GM19397 (cell line): ENCODE results near the gene ESM1.
"Not testable (repeated sequence)": the region's sequence is repeated elsewhere in the genome, so short reads cannot be mapped to it uniquely, and the experiment has no call there.

Experiments
- ATAC-seq: cut with Tn5 transposase; IDR thresholded peaks from one replicate; pipeline ENCODE4 v1.9.1; 2021; ENCODE audit warnings: mild to moderate bottlenecking, moderate library complexity; ENCODE audit not compliant: unreplicated experiment

Gene ESM1, protein sequence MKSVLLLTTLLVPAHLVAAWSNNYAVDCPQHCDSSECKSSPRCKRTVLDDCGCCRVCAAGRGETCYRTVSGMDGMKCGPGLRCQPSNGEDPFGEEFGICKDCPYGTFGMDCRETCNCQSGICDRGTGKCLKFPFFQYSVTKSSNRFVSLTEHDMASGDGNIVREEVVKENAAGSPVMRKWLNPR

DNA sequence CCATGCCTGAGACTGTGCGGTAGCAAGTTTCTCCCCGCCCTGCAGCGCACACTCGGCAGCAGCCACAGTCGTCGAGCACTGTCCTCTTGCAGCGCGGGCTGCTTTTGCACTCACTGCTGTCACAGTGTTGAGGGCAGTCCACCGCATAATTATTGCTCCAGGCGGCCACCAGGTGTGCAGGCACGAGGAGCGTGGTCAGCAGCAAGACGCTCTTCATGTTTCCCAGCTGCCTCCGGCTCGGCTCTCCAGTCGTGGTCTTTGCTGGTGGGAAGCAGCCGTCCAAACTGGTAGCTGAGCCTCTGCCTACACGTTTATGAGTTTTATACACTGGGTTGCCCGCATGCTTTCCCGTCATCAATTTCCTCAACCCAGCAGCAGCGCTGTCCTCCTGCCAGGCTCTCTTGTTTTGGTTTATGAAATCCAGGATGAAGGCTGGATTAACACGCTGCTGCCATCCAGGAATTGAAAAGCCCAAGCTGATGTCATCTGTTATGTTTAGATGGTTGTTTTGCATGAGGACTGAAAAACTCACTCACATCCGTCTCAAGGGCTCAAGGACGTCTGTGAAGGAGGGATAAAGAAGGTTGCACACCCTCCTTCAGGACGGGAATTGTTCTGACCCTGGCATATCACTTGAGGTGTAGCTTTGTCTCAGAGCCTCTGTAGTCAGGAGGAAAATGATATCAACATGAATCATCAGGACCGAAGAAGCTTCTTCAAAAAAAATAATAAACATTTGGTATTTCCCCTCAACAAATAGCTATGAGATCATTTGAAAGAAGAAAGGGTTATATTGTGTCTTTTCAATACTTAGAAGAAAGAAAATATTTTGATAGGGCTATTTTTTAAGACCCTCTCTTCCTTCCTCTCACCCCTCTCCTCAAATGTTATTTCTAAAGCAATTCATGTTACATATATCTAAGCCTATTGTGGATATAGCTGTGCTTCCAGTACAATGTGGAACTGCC lies at the start of gene ESM1:
Gene ESM1 (minus strand): TSS at position 293 of the 968 bp plus-strand sequence. CDS start 76 bp downstream, at position 217.
- ATAC-seq = no peak

DNA sequence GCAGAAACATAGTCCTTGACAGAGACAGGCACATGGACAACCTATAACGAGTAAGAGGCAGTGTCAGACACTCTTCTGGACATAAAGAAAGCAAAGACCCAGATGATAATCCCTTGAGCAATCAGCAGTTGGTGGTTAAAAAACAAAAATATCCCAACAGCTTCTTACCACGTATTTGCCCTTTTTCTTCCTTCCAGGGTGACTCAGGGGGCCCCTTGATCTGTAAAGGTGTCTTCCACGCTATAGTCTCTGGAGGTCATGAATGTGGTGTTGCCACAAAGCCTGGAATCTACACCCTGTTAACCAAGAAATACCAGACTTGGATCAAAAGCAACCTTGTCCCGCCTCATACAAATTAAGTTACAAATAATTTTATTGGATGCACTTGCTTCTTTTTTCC lies 48.2 kb upstream of the ESM1 start:
- ATAC-seq = no peak

DNA sequence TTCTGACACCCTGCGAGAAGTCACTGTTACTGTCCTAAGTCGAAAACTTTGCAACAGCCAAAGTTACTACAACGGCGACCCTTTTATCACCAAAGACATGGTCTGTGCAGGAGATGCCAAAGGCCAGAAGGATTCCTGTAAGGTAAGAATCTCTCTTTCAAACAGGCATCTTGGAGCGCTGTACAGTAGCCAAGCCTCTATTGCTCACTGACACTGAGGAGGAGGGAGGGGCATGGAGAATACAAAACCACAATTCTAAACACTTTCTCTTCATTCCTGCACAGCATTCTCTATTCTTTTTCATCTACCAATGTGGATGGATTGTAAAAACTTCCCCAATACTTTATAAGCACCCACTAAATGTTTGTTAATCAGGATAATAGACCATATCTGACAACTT lies 46.1 kb upstream of the ESM1 start:
- ATAC-seq = no peak

DNA sequence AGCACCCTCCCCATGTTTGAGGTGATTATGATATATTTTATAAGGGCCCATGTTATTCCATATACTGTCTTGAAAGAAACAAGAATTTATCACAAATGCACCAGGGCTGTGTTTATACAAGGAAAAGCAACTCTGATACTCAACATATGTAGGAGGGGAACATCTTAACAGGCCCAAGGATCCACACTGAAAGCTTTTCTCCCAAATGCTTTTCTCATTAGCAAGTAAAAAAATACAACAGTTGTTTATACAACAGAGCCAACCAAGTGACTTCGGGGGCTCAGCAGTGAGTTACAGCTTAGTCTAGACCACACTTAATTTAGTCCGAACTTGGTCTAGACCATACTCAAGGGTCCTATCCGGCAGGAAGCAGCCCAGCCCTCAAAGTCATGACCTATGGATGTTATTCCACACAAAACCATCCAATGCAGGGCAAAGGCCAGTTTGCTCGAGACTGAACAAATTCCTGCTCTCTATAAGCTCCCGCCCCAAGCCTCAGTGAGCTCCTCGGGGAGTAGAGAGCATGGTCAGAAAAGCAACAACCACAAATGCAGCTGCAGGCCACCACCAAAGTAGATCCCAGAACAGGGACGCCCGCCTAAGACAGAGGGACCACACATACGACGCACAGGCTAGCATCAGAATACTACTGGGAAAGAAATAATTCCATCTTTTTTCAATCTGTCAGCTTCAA lies 45.4 kb upstream of the ESM1 start:
- no peak for ATAC-seq

DNA sequence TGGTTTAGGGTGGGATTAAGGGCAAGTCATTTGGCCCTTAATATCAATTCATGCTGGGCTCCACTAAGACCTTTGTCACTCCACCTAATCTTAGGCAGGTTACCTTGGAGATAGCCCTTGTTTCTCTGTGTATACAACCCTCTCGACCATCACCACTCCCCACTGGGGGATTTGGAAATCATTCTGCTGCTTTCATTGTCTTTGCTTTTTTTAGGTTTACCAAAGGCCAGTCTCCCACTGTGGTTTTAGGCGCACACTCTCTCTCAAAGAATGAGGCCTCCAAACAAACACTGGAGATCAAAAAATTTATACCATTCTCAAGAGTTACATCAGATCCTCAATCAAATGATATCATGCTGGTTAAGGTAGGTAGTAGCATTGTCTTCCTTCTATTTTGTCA lies 44.8 kb upstream of the ESM1 start:
- no peak for ATAC-seq

DNA sequence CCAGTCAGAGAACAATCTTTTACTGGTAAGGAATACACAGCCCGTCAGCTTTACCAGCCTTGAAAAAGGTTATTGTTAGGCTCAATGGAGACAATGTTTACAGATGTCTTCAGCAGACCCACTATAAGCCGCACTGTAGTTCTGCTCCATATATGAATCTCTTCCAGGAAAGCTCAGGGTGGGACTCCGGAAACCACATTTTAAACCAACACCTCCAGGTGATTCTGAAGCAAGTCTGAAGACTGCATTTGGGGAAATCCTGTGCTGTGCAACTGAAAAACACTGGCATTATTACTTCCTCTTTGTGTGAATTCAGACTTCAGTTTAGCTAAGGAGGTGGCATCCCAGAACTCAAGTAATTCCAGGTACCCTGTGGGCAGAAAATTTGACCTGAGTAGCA lies 42.2 kb upstream of the ESM1 start:
- ATAC-seq = no peak

DNA sequence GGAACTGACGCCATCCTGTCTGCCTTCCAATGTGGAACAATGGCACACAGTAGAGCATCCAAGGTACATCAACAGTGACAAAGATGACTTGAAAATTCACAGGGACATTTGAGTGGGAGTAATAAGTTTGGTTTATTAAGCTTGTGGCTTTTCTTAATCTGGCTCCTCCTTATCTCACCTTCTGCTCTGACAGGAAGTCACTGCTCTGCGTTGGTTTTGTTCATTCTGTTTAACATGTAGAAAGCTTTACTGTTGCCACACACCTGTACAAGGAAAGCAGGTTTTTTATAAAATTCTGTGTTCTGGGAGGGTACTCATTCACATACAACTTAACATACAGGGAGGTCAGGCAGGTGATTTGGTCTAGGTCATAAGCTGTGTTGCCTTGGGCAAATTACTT lies 37.1 kb upstream of the ESM1 start:
- no peak for ATAC-seq

DNA sequence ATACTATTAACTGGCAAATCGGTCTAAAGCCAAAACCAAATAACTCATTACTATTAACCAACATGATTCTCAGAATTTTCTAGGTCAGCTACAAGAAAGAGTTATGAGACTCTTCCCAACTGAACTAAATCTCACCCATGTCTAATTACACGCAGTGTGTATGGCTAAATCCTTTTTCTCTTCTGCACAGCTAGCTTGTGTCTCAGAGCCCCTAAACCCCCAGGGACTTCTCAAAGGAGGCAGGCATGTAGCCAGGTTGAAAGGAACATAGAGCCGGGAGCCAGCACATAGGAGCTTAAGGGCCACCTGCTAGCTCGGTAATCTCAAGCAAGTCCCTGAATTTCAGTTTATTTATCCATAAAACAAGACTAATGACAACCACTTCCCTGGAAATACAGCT lies 36.4 kb upstream of the ESM1 start:
- no peak for ATAC-seq

DNA sequence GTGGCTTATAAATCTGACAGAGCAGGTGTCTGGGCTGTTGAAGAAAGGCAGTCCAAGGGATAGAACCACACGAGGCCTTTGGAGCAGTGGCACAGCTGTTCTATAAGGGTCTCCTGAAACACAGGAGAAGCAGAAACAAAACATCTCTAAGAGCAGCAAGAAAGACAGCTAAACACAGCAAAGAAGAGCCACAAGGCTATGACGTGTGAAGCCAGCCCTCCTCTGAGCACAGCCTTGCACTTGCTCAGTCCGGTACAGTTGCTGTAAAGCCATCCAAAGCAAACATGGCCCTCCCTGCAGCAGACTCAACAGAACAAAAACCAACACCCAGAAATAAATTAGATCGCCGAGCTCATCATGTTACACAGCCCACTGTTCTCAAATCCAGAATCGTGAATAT lies 36.0 kb upstream of the ESM1 start:
- no peak for ATAC-seq

DNA sequence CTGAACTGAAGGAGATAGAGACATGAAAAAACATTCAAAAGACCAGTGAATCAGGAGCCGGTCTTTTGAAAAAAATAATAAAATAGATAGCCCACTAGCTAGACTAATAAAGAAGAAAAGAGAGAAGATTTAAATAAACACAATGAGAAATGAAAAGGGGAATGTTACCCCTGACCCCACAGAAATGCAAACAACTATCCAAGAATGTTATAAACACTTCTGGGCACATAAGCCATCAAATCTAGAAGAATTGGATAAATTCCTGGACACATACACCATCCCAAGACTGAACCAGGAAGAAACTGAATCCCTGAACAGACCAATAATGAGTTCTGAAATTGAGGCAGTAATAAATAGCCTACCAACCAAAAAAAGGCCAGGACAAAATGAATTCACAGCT lies 24.8 kb upstream of the ESM1 start:
- not testable (repeated sequence) for ATAC-seq

DNA sequence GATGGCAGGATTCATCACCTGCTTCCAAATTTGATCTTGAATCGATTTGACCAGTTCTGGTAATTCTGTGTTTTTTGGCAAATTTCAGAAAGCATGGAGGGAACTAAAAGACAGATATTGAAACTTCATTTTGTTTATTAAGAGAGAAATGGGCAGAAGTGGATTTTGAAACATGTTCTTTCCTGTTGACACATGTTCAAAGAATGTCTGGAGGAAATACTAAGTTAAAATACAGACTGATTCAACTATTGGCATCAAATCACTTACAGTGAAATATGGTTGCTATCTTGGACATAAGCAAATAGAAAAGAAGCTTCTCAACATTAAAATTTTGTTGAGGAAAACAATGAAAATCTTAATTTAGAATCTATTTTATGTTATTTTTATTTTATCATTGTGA lies 19.3 kb upstream of the ESM1 start:
- ATAC-seq = no peak

DNA sequence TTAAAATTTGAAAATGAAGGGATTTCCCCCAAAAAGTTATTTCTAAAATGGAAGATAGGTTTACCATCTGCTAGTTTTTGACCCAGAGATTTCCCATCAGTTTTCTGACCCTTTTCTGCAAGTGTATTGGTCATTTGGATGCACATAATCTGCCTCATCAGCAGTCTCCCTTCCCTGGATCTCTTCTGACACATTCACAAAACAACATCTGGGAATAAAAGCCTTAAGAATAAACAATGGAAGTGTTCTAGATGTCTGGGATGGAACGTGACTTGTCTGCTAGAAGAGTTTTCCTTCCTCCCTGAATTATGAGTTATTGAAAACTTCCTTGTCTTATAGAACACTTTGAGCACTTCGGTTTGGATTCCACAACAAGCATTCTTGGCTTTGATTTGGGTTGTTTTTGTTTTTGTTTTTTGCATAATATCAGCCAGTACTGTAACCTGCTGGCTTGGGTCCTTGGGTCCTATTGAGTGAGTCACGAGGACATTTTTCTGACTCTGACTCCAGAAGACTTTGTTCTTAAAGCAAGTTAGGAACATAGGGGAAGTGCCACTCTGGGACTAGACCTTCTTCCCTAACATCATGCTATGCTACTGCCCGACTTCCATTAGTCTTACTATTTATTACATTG lies 18.2 kb upstream of the ESM1 start:
- no peak for ATAC-seq

DNA sequence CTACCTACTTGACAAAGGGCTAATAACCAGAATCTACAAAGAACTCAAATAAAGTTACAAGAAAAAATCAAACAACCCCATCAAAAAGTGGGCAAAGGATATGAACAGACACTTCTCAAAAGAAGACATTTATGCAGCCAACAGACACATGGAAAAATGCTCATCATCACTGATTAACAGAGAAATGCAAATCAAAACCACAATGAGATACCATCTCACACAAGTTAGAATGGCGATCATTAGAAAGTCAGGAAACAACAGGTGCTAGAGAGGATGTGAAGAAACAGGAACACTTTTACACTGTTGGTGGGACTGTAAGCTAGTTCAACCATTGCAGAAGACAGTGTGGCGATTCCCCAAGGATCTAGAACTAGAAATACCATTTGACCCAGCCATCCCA lies 16.8 kb upstream of the ESM1 start:
- ATAC-seq = not testable (repeated sequence)

DNA sequence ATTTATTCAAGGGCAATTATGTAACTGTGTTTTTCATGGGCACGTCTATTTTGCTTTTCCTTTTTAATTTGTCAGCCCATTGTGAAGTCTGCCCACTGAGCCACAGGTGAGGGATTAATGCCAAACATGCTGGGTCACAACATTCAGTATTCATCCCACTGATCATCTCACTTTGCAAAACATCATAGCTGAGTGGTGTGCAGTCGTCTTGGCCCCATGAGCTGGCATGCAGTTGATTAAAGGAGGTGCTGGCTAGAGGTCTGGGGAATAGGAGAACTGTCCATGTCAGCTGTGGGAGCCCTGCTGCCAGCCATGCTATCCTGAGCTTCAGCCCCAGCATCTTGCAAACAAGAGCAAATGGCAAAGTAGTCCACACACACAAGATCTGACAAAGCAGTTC lies 11.7 kb upstream of the ESM1 start:
- no peak for ATAC-seq

DNA sequence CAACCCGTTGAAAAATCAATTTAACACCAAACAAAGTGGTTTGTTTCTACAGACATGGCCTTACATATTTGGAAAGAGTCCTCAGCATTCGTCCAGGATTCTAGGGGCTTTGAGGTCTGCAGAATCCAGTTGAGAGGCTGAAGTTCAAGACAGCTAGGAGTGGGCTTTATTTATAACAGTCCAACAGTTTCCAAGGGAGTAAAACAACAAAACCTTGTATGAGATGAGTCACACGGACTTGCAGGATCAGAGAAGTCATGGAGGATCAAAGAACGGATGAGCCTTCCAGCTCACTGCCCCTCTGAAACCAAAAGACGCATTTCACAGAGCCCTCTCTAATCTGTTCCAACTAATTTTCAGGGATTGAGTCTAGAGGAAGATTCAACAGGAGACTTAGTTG lies 11.1 kb upstream of the ESM1 start:
- no peak for ATAC-seq

DNA sequence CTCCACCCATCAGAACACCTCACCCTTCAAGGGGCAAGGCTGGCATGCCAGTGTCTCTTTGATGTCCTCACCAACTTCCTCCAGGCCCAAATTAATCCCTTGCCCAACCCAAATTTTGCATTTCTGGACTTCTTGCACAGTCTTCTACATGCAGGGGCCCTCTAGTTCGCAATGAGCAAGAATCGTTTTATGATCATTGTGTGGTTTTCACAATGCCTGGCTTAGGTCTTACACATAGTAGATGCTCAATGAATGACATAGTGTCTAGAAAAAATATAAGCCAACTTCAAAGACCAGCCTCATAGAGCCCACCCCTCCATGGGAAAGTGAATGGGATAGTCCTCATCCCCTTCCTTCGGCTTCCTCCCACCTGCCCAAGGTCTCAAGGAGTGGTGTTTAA lies 9.8 kb upstream of the ESM1 start:
- ATAC-seq = no peak

DNA sequence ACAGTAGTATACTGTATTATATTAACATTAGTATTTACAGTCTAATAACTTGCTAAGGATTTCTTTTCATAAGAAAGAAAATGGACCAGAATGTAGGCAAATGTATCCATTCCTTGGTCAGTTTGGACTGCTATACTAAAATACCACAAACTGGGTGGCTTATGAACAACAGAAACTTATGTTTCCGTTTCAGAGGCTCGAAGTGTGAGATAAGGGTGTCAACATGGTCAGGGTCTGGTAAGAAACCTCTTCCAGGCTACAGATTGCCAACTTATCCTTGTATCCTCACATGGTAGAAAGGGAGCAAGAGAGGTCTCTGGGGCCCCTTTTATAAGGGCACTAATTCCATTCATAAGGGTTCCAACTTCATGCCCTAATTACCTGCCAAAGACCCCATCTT lies 9.2 kb upstream of the ESM1 start:
- no peak for ATAC-seq

DNA sequence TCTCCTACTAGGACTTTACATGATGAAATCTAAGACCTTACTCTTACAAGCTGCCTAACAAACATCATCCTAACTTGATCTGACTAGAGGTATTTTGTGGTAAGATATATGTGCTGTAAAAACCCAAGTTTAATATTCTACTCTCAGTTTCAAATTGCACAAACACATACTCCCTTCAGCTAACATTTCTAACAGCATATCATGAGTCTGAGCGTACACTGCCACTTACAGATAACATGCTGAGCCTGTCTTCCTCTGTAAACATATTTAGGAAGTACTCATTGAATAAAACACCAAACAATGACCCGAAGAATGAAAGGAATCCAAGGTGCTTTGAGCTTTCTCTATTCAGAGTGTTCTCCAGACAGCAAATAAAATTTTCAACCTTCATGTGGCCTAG lies 7.9 kb upstream of the ESM1 start:
- no peak for ATAC-seq

DNA sequence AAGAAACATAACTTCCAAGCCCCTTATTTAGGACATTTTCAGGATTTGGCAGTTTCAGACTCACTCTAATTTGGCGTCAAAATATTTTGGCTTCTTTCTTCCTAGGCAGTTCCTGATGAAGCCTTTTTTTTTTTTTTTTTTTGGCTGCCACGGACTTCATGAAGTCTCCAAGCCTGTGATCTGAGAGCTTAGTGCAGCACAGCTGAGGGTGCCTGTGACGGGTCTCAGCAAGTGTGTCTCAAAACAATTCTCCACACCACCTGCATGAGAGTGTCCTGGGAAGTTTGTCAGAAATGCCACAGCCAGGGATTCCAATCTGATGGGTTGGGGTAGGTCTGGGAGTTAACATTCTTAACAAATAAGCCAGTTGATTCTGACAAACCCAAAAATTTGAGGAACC lies 6.0 kb upstream of the ESM1 start:
- no peak for ATAC-seq

DNA sequence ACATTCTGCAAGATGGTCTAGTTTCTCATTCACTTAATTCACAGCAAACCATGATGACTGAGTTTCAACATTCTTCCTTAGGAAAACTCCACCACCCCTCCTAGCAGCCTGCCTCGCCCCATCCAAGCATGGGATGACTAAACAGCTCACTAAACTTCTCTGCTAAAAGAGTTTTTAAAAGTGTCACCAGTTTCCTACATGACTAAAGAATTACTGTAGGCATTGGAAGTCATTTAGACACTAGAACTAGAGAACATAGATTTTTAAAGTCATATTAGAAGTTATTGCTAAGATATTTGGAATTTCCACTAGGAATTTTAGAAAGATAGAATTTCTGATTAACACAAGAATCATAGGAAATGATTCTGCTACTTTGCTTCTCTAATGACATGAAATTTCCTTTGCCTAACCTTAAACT lies 5.5 kb upstream of the ESM1 start:
- no peak for ATAC-seq

DNA sequence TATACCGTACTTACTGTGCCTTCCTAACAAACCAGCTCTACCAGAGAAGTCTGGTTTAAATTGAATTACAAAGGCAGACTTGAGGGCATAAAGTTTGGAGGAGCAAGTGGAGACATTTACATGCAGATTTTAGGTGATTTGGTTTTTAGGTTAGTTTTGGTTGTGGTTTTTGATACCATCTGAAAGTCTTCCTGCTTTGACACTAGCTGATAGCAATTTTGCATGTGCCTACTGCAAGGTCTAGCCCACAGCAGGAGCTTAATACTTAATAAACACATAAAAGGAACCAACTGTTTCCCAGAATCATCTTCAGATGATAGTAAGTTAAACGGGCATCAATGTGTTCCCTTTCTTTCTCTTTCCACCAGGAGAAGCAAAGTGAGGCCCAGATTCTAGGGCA lies 3.4 kb upstream of the ESM1 start:
- no peak for ATAC-seq
